ENCODE measurements around the gene COX5B.

- TF ChIP-seq ADNP (tag; IDR thresholded peaks at IDR 0.05), result no peak
- TF ChIP-seq ZBTB43 (CRISPR knock-in tag; IDR thresholded peaks at IDR 0.05), result no peak
- TF ChIP-seq SMAD2 (IDR thresholded peaks at IDR 0.05; ENCODE audit: low read depth, low read length), result no peak
- TF ChIP-seq NCOR1 (IDR thresholded peaks at IDR 0.05), result no peak
- TF ChIP-seq EWSR1 (IDR thresholded peaks at IDR 0.05; ENCODE audit: borderline replicate concordance, low read depth, partially characterized antibody), result no peak
- TF ChIP-seq, protein P1, sequence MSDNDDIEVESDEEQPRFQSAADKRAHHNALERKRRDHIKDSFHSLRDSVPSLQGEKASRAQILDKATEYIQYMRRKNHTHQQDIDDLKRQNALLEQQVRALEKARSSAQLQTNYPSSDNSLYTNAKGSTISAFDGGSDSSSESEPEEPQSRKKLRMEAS (CRISPR knock-in tag; IDR thresholded peaks at IDR 0.05), result no peak
- TF ChIP-seq, protein P2, sequence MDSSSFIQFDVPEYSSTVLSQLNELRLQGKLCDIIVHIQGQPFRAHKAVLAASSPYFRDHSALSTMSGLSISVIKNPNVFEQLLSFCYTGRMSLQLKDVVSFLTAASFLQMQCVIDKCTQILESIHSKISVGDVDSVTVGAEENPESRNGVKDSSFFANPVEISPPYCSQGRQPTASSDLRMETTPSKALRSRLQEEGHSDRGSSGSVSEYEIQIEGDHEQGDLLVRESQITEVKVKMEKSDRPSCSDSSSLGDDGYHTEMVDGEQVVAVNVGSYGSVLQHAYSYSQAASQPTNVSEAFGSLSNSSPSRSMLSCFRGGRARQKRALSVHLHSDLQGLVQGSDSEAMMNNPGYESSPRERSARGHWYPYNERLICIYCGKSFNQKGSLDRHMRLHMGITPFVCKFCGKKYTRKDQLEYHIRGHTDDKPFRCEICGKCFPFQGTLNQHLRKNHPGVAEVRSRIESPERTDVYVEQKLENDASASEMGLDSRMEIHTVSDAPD (CRISPR knock-in tag; IDR thresholded peaks at IDR 0.05), result no peak
- TF ChIP-seq, protein P3, sequence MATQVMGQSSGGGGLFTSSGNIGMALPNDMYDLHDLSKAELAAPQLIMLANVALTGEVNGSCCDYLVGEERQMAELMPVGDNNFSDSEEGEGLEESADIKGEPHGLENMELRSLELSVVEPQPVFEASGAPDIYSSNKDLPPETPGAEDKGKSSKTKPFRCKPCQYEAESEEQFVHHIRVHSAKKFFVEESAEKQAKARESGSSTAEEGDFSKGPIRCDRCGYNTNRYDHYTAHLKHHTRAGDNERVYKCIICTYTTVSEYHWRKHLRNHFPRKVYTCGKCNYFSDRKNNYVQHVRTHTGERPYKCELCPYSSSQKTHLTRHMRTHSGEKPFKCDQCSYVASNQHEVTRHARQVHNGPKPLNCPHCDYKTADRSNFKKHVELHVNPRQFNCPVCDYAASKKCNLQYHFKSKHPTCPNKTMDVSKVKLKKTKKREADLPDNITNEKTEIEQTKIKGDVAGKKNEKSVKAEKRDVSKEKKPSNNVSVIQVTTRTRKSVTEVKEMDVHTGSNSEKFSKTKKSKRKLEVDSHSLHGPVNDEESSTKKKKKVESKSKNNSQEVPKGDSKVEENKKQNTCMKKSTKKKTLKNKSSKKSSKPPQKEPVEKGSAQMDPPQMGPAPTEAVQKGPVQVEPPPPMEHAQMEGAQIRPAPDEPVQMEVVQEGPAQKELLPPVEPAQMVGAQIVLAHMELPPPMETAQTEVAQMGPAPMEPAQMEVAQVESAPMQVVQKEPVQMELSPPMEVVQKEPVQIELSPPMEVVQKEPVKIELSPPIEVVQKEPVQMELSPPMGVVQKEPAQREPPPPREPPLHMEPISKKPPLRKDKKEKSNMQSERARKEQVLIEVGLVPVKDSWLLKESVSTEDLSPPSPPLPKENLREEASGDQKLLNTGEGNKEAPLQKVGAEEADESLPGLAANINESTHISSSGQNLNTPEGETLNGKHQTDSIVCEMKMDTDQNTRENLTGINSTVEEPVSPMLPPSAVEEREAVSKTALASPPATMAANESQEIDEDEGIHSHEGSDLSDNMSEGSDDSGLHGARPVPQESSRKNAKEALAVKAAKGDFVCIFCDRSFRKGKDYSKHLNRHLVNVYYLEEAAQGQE (IDR thresholded peaks at IDR 0.05; ENCODE audit: borderline replicate concordance), result no peak
- TF ChIP-seq, protein P3 (CRISPR knock-in tag; IDR thresholded peaks at IDR 0.05; ENCODE audit: low read depth), result no peak
These were observed 14.3 kb downstream of the COX5B start for GRCh38 chr2:97660044-97660774.

Data from K562 (cell line).